ENCODE measurements around the gene NIPBL. TPM values are rescaled to one million over a fixed set of nuclear protein-coding genes. Genes with fewer than 3 reads are reported as not detected.

Gene NIPBL
- total RNA-seq, 3 donors from 2014 or later = 61.9 to 112 (median 69.2) TPM

- Histone ChIP-seq H3K4me3 (no peak overlapping the region), H3K36me3 (no peaks in the 10 kb centered on the region), H3K4me1 (peaks cover 0 to 11% of the 10 kb centered on the region in 2 donors), H3K27me3 (no peaks in the 10 kb centered on the region), H3K9me3 (no peaks in the 10 kb centered on the region), H3K27ac (no peak overlapping the region)
- TF ChIP-seq POLR2AphosphoS5 (IDR thresholded peaks at IDR 0.05) = no peak
- TF ChIP-seq, protein P1, sequence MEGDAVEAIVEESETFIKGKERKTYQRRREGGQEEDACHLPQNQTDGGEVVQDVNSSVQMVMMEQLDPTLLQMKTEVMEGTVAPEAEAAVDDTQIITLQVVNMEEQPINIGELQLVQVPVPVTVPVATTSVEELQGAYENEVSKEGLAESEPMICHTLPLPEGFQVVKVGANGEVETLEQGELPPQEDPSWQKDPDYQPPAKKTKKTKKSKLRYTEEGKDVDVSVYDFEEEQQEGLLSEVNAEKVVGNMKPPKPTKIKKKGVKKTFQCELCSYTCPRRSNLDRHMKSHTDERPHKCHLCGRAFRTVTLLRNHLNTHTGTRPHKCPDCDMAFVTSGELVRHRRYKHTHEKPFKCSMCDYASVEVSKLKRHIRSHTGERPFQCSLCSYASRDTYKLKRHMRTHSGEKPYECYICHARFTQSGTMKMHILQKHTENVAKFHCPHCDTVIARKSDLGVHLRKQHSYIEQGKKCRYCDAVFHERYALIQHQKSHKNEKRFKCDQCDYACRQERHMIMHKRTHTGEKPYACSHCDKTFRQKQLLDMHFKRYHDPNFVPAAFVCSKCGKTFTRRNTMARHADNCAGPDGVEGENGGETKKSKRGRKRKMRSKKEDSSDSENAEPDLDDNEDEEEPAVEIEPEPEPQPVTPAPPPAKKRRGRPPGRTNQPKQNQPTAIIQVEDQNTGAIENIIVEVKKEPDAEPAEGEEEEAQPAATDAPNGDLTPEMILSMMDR (IDR thresholded peaks at IDR 0.05) = no peak
- TF ChIP-seq POLR2A (IDR thresholded peaks at IDR 0.05) = no peak
- no peak for DNase-seq (ENCODE audit: low spot score in 2 of 2)
- intact Hi-C loops (cut with DNase I; ENCODE audit: low total_unique reads) = no loop called here
Observed at GRCh38 chr5:36880761-36881160, 4.2 kb downstream of the NIPBL start.

DNA sequence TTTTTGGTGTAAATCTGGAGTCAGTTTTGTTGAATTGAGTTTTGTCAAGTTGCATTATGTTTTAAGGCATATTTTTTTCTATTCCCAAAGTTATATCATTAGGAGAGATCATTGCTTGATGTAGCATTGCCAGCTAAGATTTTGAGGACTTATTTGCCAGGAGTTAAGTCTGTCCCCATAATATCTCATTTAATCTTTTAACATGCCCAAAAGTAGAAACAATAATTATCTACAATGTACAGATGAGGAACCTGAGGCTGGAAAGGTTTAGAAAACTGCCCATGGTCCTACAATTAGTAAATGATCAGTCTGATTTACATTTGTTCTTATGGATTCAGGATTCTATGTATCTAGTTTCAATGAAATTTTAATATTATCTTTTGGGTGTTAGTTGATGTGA, 4.7 kb downstream of the NIPBL start:
- Histone ChIP-seq H3K4me1 (peaks cover 0 to 11% of the 10 kb centered on the region in 2 donors), H3K27me3 (no peaks in the 10 kb centered on the region), H3K36me3 (no peaks in the 10 kb centered on the region), H3K9me3 (no peaks in the 10 kb centered on the region), H3K27ac (no peak overlapping the region), H3K4me3 (no peak overlapping the region)
- TF ChIP-seq POLR2AphosphoS5 (IDR thresholded peaks at IDR 0.05) (no peak), POLR2A (IDR thresholded peaks at IDR 0.05) (no peak)
- TF ChIP-seq, protein P1 (IDR thresholded peaks at IDR 0.05) = no peak
- DNase-seq (ENCODE audit: low spot score in 2 of 2) = no peak
- intact Hi-C loops (cut with DNase I; ENCODE audit: low total_unique reads) = no loop called here

DNA sequence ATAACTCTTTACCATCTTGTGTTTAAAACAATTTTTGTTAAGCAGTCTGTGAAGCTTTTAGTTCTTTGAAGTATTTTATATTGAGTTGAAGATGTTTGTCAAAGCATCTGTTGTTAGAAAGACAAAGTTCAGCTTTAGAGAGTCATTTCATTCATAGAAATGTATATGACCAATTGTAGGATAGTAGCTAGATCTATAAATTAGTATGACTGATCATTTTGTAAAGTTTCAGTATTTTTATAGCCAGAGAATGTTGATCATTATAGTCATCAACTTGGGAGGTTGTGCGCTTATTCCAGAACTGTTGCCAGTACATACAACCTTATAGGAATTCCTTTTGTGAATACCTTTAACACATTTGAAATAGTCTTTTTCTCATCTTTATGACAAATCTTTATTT, 5.2 kb downstream of the NIPBL start:
- H3K36me3 ChIP-seq = no peaks in the 10 kb centered on the region
- H3K27me3 ChIP-seq = no peaks in the 10 kb centered on the region
- no peak overlapping the region for H3K27ac ChIP-seq
- no peak for TF ChIP-seq POLR2A (IDR thresholded peaks at IDR 0.05)
- TF ChIP-seq POLR2AphosphoS5 (IDR thresholded peaks at IDR 0.05) = no peak
- TF ChIP-seq, protein P1 (IDR thresholded peaks at IDR 0.05) = no peak
- no peak for DNase-seq (ENCODE audit: low spot score in 2 of 2)
- no peaks in the 10 kb centered on the region for H3K9me3 ChIP-seq
- no peak overlapping the region for H3K4me3 ChIP-seq
- H3K4me1 ChIP-seq = peaks cover 0 to 11% of the 10 kb centered on the region in 2 donors
- intact Hi-C loops (cut with DNase I; ENCODE audit: low total_unique reads) = no loop called here

GRCh38 chr5:36882250-36882649, 5.7 kb downstream of the NIPBL start:
- intact Hi-C loops (cut with DNase I; ENCODE audit: low total_unique reads) = no loop called here
- H3K27me3 ChIP-seq = no peaks in the 10 kb centered on the region
- H3K4me1 ChIP-seq = peaks cover 0 to 11% of the 10 kb centered on the region in 2 donors
- no peak overlapping the region for H3K4me3 ChIP-seq
- TF ChIP-seq POLR2A (IDR thresholded peaks at IDR 0.05) (no peak), POLR2AphosphoS5 (IDR thresholded peaks at IDR 0.05) (no peak)
- TF ChIP-seq, protein P1 (IDR thresholded peaks at IDR 0.05) = no peak
- H3K9me3 ChIP-seq = no peaks in the 10 kb centered on the region
- DNase-seq (ENCODE audit: low spot score in 2 of 2) = no peak
- no peak overlapping the region for H3K27ac ChIP-seq
- no peaks in the 10 kb centered on the region for H3K36me3 ChIP-seq

DNA sequence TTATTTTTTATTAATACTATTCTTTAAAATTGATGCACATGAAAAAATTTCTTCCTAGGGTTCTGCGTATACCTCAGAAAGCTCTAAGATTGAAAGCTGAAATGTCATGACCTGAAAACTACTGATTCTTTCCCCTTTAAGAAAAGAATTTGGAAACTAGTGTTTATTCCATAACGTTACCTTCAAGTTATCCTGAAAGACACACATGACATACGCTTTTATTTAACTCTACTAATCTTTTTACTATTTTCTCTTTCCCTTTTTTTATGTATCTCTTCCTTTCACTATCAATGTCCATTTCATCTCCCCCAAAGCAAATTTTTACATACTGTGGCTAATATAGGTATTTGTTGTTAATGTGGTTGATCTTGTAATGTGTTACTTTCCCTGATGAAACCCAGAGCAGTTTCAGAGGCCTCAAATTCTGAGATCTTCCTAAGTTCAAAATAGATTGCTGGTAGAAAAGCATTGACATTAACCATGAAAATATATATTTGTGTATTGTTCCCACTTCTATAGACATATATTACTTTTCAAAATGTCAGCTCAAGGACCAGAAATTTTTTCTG, 7.4 kb downstream of the NIPBL start:
- intact Hi-C loops (cut with DNase I; ENCODE audit: low total_unique reads) = no loop called here
- no peak for DNase-seq (ENCODE audit: low spot score in 2 of 2)
- TF ChIP-seq POLR2AphosphoS5 (IDR thresholded peaks at IDR 0.05) (no peak), POLR2A (IDR thresholded peaks at IDR 0.05) (no peak)
- TF ChIP-seq, protein P1 (IDR thresholded peaks at IDR 0.05) = no peak
- no peaks in the 10 kb centered on the region for H3K9me3 ChIP-seq
- no peak overlapping the region for H3K4me3 ChIP-seq
- H3K36me3 ChIP-seq = no peaks in the 10 kb centered on the region
- H3K27ac ChIP-seq = no peak overlapping the region
- H3K4me1 ChIP-seq = peaks cover 0 to 11% of the 10 kb centered on the region in 2 donors
- no peaks in the 10 kb centered on the region for H3K27me3 ChIP-seq

Data from breast epithelium (tissue), 4 donors.